Memory B cell (primary cell): ENCODE data around the gene PSMF1.

Experiments
- ATAC-seq: fragments of 150-1000 bp; cut with Tn5 transposase; 2 replicates; pipeline ENCODE4 v1.10.0; 2021; ENCODE audit warnings: low read depth, mild to moderate bottlenecking, moderate library complexity
- DNase-seq, 2 donors: peaks; one replicate each; pipeline ENCODE4 v3.0.0; 2022; ENCODE audit warnings: low spot score in 2 of 2
- H3K27ac Mint-ChIP-seq: one replicate; pipeline ENCODE4 v1.8.0; 2022; ENCODE audit warnings: mild to moderate bottlenecking, moderate library complexity, mixed read lengths
- H3K27me3 Mint-ChIP-seq: one replicate; pipeline ENCODE4 v1.8.0; 2022; ENCODE audit warnings: mixed read lengths
- H3K36me3 Mint-ChIP-seq: one replicate; pipeline ENCODE4 v1.8.0; 2022; ENCODE audit warnings: mild to moderate bottlenecking, mixed read lengths
- H3K4me1 Mint-ChIP-seq: one replicate; pipeline ENCODE4 v1.8.0; 2022; ENCODE audit warnings: mixed read lengths
- H3K4me3 Mint-ChIP-seq: one replicate; pipeline ENCODE4 v1.8.0; 2022; ENCODE audit warnings: mild to moderate bottlenecking, moderate library complexity, mixed read lengths
- H3K9me3 Mint-ChIP-seq: one replicate; pipeline ENCODE4 v1.8.0; 2022; ENCODE audit warnings: mixed read lengths

Gene PSMF1

DNA sequence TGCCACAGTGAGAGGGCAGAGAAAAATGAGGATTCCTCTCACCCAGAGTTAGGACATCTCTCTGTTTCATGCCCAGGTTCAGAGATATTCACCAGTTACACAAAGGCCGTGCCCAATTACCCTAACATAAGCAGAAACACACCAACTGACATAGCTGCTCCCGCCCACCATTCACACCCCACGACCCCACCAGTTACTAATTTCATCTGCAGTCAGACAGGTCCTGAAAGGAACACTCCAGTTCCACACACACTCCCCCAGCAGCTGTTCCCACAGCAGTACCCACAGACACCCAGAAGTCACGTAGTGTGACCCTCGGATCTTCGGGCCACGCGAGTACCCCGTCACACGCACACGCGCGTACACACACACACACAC lies 65.8 kb downstream of the PSMF1 start:
- H3K4me3 Mint-ChIP-seq = peak overlapping the region; percentile 62
- H3K27me3 Mint-ChIP-seq = peaks cover 15% of the 10 kb centered on the region
- peaks cover 15% of the 10 kb centered on the region for H3K4me1 Mint-ChIP-seq
- H3K9me3 Mint-ChIP-seq = no peaks in the 10 kb centered on the region
- no peak overlapping the region for H3K27ac Mint-ChIP-seq
- ATAC-seq (no peak), DNase-seq (no peak)
- no peaks in the 10 kb centered on the region for H3K36me3 Mint-ChIP-seq

DNA sequence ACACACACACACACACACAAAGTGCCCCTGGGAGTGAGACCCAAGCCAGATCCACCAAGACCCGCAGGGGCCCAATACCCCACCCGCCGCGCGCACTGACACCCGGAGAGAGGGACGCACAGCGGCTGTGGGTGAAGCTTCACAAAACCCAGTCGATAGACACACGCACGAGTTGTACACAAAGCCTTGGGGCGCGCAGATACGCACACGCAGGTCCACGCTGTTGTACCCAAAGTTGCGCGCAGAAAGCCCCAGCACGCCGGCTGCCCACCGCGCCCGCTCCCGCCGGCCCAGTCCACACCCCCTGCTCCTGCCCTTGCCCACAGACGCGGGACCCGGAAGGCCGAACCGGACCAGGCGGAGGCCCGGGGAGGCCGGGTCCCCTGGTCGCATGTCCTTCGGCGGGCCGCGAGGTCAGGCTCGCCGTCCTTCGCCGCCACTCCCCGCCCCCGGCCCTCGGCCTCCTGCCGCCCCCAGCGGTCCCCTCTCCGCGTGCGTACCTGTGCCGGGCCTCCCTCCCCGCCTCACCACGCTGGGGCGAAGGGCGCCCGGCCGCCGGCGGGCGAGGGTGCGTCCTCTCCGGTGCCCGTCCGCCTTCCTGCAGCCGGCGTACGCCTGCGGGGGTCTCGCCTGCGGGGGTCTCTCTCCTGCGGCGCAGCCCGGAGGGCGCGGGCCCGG lies 66.4 kb downstream of the PSMF1 start, which contains the start of gene TMEM74B:
Gene TMEM74B, minus strand, starts transcription at position 344 of the 678 bp plus-strand sequence. CDS start 1,180 bp downstream, outside the sequence.
- ATAC-seq = no peak
- peaks cover 18% of the 10 kb centered on the region for H3K27me3 Mint-ChIP-seq
- H3K36me3 Mint-ChIP-seq = no peaks in the 10 kb centered on the region
- DNase-seq = no peak
- H3K4me3 Mint-ChIP-seq = peak within 1 kb of the TSS; percentile 74
- no peaks in the 10 kb centered on the region for H3K9me3 Mint-ChIP-seq
- H3K27ac Mint-ChIP-seq = no peak within 1 kb of the TSS
- H3K4me1 Mint-ChIP-seq = peaks cover 15% of the 10 kb centered on the region

- peaks cover 21% of the 10 kb centered on the region for H3K27me3 Mint-ChIP-seq
- H3K4me3 Mint-ChIP-seq = no peak overlapping the region
- peak; percentile 29 for ATAC-seq
- H3K27ac Mint-ChIP-seq = no peak overlapping the region
- peaks cover 15% of the 10 kb centered on the region for H3K4me1 Mint-ChIP-seq
- DNase-seq = no peak
- no peaks in the 10 kb centered on the region for H3K36me3 Mint-ChIP-seq
- H3K9me3 Mint-ChIP-seq = no peaks in the 10 kb centered on the region
These were observed 66.9 kb downstream of the PSMF1 start for GRCh38 chr20:1185316-1185741.

- Mint-ChIP-seq H3K9me3 (no peaks in the 10 kb centered on the region), H3K36me3 (no peaks in the 10 kb centered on the region), H3K27ac (no peak overlapping the region), H3K4me1 (peaks cover 15% of the 10 kb centered on the region), H3K27me3 (peaks cover 21% of the 10 kb centered on the region), H3K4me3 (peak overlapping the region; percentile 74)
- ATAC-seq (peak; percentile 66), DNase-seq (peak; percentile 14 to 33)
These were observed 67.5 kb downstream of the PSMF1 start for GRCh38 chr20:1185790-1186334.

GRCh38 chr20:1186367-1186991 lies 68.1 kb downstream of the PSMF1 start:
- no peak overlapping the region for H3K27ac Mint-ChIP-seq
- H3K27me3 Mint-ChIP-seq = peaks cover 21% of the 10 kb centered on the region
- H3K9me3 Mint-ChIP-seq = no peaks in the 10 kb centered on the region
- DNase-seq = no peak
- ATAC-seq = no peak
- H3K4me3 Mint-ChIP-seq = peak overlapping the region; percentile 74
- no peaks in the 10 kb centered on the region for H3K36me3 Mint-ChIP-seq
- peaks cover 15% of the 10 kb centered on the region for H3K4me1 Mint-ChIP-seq

- Mint-ChIP-seq H3K27ac (no peak overlapping the region), H3K4me3 (no peak overlapping the region), H3K4me1 (peaks cover 9% of the 10 kb centered on the region), H3K27me3 (peaks cover 21% of the 10 kb centered on the region), H3K9me3 (no peaks in the 10 kb centered on the region), H3K36me3 (no peaks in the 10 kb centered on the region)
- DNase-seq = no peak
- no peak for ATAC-seq
These were observed 69.3 kb downstream of the PSMF1 start for GRCh38 chr20:1187605-1188171.

DNA sequence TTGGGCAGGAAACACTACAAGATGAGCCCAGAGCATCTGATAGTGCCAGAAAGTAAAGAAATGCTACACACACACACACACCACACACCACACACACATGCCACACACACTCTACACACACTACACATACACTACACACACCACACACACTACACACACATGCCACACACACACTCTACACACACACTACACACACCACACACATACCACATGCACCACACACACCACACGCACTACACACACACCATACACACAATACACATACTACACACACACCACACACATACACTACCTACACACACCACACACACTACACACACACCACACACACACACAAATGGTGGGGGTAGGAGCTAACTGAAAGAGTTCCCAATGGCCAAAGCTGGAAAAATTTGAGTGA lies 69.9 kb downstream of the PSMF1 start:
- Mint-ChIP-seq H3K4me3 (no peak overlapping the region), H3K36me3 (no peaks in the 10 kb centered on the region), H3K27ac (no peak overlapping the region), H3K4me1 (peaks cover 9% of the 10 kb centered on the region), H3K9me3 (no peaks in the 10 kb centered on the region), H3K27me3 (peaks cover 20% of the 10 kb centered on the region)
- ATAC-seq (no peak), DNase-seq (no peak)

DNA sequence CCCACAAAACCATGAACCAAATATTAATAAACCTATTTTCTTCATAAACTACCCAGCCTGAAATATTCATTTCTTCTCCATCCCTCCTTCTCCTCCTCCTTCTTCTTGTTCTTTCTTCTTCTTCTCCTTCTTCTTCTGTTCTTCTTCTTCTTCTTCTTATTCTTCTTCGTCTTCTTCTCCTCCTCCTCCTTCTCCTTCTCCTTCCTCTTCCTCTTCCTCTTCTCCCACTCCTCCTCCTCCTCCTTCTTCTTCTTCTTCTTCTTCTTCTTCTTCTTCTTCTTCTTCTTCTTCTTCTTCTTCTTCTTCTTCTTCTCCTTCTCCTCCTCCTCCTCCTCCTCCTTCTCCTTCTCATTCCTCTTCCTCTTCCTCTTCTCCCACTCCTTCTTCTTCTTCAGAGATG lies 71.4 kb downstream of the PSMF1 start:
- peaks cover 13% of the 10 kb centered on the region for H3K27me3 Mint-ChIP-seq
- no peaks in the 10 kb centered on the region for H3K9me3 Mint-ChIP-seq
- H3K36me3 Mint-ChIP-seq = no peaks in the 10 kb centered on the region
- no peak overlapping the region for H3K4me3 Mint-ChIP-seq
- no peak for ATAC-seq
- no peak overlapping the region for H3K27ac Mint-ChIP-seq
- peaks cover 4% of the 10 kb centered on the region for H3K4me1 Mint-ChIP-seq
- no peak for DNase-seq

DNA sequence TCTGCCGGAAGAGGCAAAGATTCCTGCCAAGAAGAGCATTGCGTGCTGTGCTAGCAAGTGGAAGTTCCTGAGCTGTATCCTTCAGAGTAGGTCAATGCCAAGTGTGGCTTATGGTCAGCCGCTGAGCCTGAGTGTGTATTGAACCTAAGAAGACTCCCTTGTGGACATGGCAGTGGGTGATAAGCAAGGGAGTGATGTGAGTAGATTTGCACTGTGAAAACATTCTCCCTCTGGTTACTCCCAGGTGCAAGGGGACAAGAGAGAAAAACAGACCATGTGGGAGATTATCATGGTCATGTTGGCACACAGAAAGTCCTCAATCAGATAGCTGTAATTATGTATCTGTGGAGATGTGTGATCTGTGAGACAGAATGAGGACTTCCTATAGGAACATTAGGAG lies 72.4 kb downstream of the PSMF1 start:
- no peaks in the 10 kb centered on the region for H3K36me3 Mint-ChIP-seq

DNA sequence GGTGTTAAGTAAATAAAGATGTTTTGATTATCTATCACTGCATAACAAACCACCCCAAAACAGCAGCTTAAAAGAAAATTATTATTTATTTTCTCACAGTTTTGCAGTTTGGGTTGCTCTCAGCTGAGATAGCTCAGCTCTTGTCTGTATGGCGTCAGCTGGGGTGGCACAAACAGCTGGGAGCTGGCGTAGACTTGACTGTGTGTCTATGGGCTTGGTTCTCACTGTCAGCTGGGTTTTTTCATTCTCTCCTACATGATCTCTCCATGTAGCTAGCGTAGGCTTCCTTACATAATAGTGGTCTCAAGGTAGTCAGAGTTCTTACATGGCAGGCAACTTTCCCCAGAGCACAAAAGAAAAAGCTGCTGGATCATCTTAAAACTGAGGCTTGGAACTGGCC lies 72.9 kb downstream of the PSMF1 start:
- Mint-ChIP-seq H3K4me3 (no peak overlapping the region), H3K27me3 (peaks cover 10% of the 10 kb centered on the region), H3K9me3 (peaks cover under 1% of the 10 kb centered on the region), H3K36me3 (no peaks in the 10 kb centered on the region), H3K27ac (no peak overlapping the region), H3K4me1 (no peaks in the 10 kb centered on the region)
- ATAC-seq (no peak), DNase-seq (no peak)

More for the DNA sequence above, 72.4 kb downstream of the PSMF1 start:
- Mint-ChIP-seq H3K9me3 (no peaks in the 10 kb centered on the region), H3K4me3 (no peak overlapping the region), H3K4me1 (peaks cover 3% of the 10 kb centered on the region), H3K27ac (no peak overlapping the region), H3K27me3 (peaks cover 14% of the 10 kb centered on the region)
- ATAC-seq (no peak), DNase-seq (no peak)

DNA sequence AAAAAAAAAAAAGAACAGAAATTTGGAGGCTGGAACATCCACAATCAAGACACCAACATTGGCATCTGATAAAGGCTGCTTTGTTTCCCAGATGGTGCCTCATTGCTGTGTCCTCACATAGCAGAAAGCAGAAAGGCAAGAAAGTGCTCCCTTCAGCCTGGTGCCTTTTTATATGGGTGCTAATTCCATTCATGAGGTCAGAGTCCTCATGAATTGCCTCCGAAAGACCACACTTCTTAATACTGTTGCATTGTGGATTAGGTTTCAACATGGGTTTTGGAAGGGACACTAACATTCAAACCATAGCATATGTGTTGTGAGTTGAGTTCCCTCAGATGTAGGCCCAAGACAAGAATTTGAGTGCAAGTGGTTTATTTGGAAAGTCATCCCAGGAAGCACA lies 76.8 kb downstream of the PSMF1 start:
- Mint-ChIP-seq H3K9me3 (peaks cover 3% of the 10 kb centered on the region), H3K4me3 (no peak overlapping the region), H3K27ac (no peak overlapping the region), H3K4me1 (no peaks in the 10 kb centered on the region), H3K27me3 (peaks cover 4% of the 10 kb centered on the region), H3K36me3 (no peaks in the 10 kb centered on the region)
- ATAC-seq (no peak), DNase-seq (no peak)

DNA sequence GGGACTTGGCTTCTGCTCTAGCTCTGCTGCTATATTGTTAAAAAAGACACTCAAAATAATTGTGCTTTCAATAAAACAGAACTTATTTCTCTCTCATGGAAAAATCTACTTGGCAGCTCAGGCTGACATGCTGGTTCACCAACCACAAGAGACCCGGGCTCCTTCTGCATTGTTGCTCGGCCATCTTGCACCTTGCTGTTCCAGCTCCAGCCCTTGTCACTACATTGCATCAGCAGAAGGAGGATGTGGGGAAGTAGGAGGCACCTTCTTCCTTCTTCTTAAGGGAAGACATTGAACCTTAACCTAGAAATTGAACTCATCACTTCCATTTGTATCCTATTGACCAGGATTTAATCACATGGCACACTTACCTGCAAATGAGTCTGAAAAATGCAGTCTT lies 78.2 kb downstream of the PSMF1 start:
- no peak overlapping the region for H3K27ac Mint-ChIP-seq
- peaks cover 5% of the 10 kb centered on the region for H3K27me3 Mint-ChIP-seq
- no peaks in the 10 kb centered on the region for H3K4me1 Mint-ChIP-seq
- no peak overlapping the region for H3K4me3 Mint-ChIP-seq
- peaks cover 3% of the 10 kb centered on the region for H3K9me3 Mint-ChIP-seq
- DNase-seq = no peak
- H3K36me3 Mint-ChIP-seq = no peaks in the 10 kb centered on the region
- no peak for ATAC-seq

DNA sequence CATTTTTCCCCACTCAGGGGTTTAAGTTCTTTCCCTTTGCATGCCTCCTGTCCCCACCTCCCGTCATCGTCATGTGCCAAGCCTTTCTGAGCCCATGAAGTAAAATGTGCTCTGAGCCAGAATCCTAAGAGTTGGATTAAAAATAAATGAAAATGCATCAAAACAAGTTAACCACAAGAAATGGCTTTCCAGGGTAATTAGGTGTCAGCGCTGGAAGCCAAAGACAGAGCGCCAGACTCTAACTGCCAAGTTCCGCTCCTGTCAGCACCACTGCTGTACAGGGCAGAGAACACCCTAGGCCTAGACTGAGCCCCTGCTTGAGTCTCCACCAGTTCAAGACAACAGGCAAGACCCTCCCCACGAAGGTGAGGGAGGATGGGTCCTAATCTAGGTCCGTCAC lies 79.4 kb downstream of the PSMF1 start:
- Mint-ChIP-seq H3K36me3 (no peaks in the 10 kb centered on the region), H3K4me3 (no peak overlapping the region), H3K27ac (no peak overlapping the region), H3K4me1 (no peaks in the 10 kb centered on the region), H3K9me3 (peaks cover 3% of the 10 kb centered on the region), H3K27me3 (peaks cover 12% of the 10 kb centered on the region)
- ATAC-seq = no peak
- DNase-seq = no peak

GRCh38 chr20:1198751-1199150 lies 80.3 kb downstream of the PSMF1 start:
- H3K4me3 Mint-ChIP-seq = no peak overlapping the region
- no peak for DNase-seq
- no peaks in the 10 kb centered on the region for H3K4me1 Mint-ChIP-seq
- H3K27ac Mint-ChIP-seq = no peak overlapping the region
- H3K27me3 Mint-ChIP-seq = peaks cover 12% of the 10 kb centered on the region
- H3K36me3 Mint-ChIP-seq = no peaks in the 10 kb centered on the region
- peaks cover 3% of the 10 kb centered on the region for H3K9me3 Mint-ChIP-seq
- ATAC-seq = no peak
